OCI-LY7 (cell line): ENCODE results near the gene ACTN1. TPM values are rescaled to one million over a fixed set of nuclear protein-coding genes. Genes with fewer than 3 reads are reported as not detected.

Experiments
- BruUV-seq: library from RNA; stranded (reverse); fragments of 400-500 nt; replicated peaks from 2 replicates; lab custom pipeline; 2021; lab: Mats Ljungman, UMichigan
- CTCF ChIA-PET: fragments of 300-600 bp; sonication (Branson Sonifier 250); formaldehyde crosslinking; loops from one replicate; lab custom pipeline; 2022; ENCODE audit warnings: antibody characterized with exemption; ENCODE audit not compliant: unreplicated experiment; lab: Charles Lee
- POLR2A ChIA-PET: fragments of 300-600 bp; sonication (Branson Sonifier 250); formaldehyde crosslinking; loops from one replicate; lab custom pipeline; 2022; ENCODE audit warnings: antibody characterized with exemption; lab: Charles Lee
- DNase-seq: peaks from one replicate; pipeline ENCODE4 v3.0.0-alpha.2; 2015; ENCODE audit warnings: low spot score
- H2AFZ ChIP-seq: fragments of 200-600 bp; sonication (generic), shearing (Covaris generic); 2 replicates; pipeline ENCODE4 v1.6.1; 2014; ENCODE audit warnings: mild to moderate bottlenecking, antibody characterized with exemption, low read length, moderate library complexity
- H3K27ac ChIP-seq: fragments of 200-600 bp; sonication (generic); 2 replicates; pipeline ENCODE4 v1.5.1; 2014; ENCODE audit warnings: mixed run types, low read depth, mild to moderate bottlenecking, moderate library complexity, low read length, inconsistent platforms; ENCODE audit not compliant: poor library complexity, severe bottlenecking
- H3K36me3 ChIP-seq: fragments of 200-600 bp; sonication (generic); 2 replicates; pipeline ENCODE4 v1.6.1; 2014; ENCODE audit warnings: mild to moderate bottlenecking, antibody characterized with exemption, low read length, moderate library complexity, mixed read lengths; ENCODE audit not compliant: insufficient read depth
- H3K4me1 ChIP-seq: fragments of 200-600 bp; sonication (generic); 2 replicates; pipeline ENCODE4 v1.5.1; 2014; ENCODE audit warnings: mild to moderate bottlenecking, low read length; ENCODE audit not compliant: insufficient read depth, poor library complexity, severe bottlenecking
- H3K4me2 ChIP-seq: fragments of 200-600 bp; sonication (generic); 2 replicates; pipeline ENCODE4 v1.6.1; 2014; ENCODE audit warnings: mild to moderate bottlenecking, low read length
- H3K4me3 ChIP-seq: fragments of 200-600 bp; sonication (generic); 2 replicates; pipeline ENCODE4 v1.5.1; 2014; ENCODE audit warnings: mild to moderate bottlenecking, low read depth, low read length; ENCODE audit not compliant: poor library complexity, severe bottlenecking
- H3K79me2 ChIP-seq: fragments of 200-600 bp; sonication (generic); 2 replicates; pipeline ENCODE4 v1.6.1; 2016; ENCODE audit warnings: low read depth, mild to moderate bottlenecking, low read length, moderate library complexity, mixed read lengths; ENCODE audit not compliant: insufficient read depth
- H3K9me2 ChIP-seq: fragments of 200-600 bp; sonication (generic); 2 replicates; pipeline ENCODE4 v1.6.1; 2016; ENCODE audit warnings: mild to moderate bottlenecking, low read length, mixed read lengths; ENCODE audit not compliant: insufficient read depth
- H3K9me3 ChIP-seq: fragments of 200-600 bp; sonication (generic); 2 replicates; pipeline ENCODE4 v1.6.1; 2014; ENCODE audit warnings: mild to moderate bottlenecking, mixed run types, low read length, mixed read lengths
- H4K20me1 ChIP-seq: fragments of 200-600 bp; sonication (generic); 2 replicates; pipeline ENCODE4 v1.6.1; 2014; ENCODE audit warnings: mild to moderate bottlenecking, antibody characterized with exemption, low read length, moderate library complexity, mixed read lengths; ENCODE audit not compliant: insufficient read depth
- EZH2phosphoT487 ChIP-seq: fragments of 200-600 bp; sonication (generic); IDR thresholded peaks from 2 replicates; pipeline ENCODE4 v1.6.1; 2018; ENCODE audit warnings: low read depth, borderline replicate concordance, mild to moderate bottlenecking, mixed run types, antibody characterized with exemption, low read length, moderate library complexity, mixed read lengths
- intact Hi-C: fragments of 100-400 bp; cut with micrococcal nuclease; formaldehyde crosslinking; loops from one replicate; pipeline ENCODE4 v1.10.0; 2022; ENCODE audit not compliant: unreplicated experiment
- total RNA-seq, 2 experiments: library from RNA; depleted of rRNA in 1 of 2; stranded (reverse); fragments of >200 nt in 1 of 2; shearing (Covaris generic) in 1 of 2; gene quantifications; 2 replicates each; pipeline ENCODE4 v1.2.3, GENCODE V29; 2014 to 2022
- TF ChIP-seq, protein P1 (sequence below): fragments of 200-600 bp; sonication (generic); conservative IDR thresholded peaks from 2 replicates; pipeline ENCODE4 v1.5.1; 2014; ENCODE audit warnings: mild to moderate bottlenecking, antibody characterized with exemption, low read length, moderate library complexity, mixed read lengths

The ACTN1 gene
- total RNA-seq, 2 experiments from 2014 or later = 0.51 to 1.8 TPM

DNA sequence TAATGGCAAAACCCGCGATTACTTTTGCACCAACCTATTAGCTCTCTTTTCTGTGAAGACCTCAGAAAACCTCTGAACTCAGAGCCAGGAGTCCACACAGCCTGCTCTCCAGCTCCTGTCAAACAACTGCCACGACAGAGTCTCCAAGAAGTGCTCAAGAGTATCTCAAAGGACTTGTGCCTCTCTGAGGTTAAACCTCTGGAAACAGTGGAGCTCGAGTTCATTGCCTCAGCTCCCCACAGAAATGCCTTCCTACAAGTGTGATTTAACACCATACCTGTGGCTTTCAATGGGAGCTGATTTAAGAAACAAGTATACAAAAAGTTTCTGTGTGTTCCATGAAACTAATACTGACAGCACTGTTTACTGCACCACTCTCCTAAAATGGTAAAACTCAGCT, 20.1 kb downstream of the ACTN1 start:
- H3K4me2 ChIP-seq = no peak overlapping the region
- BruUV-seq = no TSS peak
- CTCF ChIA-PET = no interaction called here
- no peaks in the 10 kb centered on the region for H3K79me2 ChIP-seq
- H3K9me3 ChIP-seq = no peaks in the 10 kb centered on the region
- POLR2A ChIA-PET = interaction anchor here (0.7 to 0.9 kb wide), 2 partner anchors 12 to 145 kb away, joined by 3 to 4 read pairs; no protein-coding TSS in a partner anchor
- H2AFZ ChIP-seq = no peak overlapping the region
- no peak overlapping the region for H3K4me3 ChIP-seq
- H3K36me3 ChIP-seq = no peaks in the 10 kb centered on the region
- H3K9me2 ChIP-seq = no peaks in the 10 kb centered on the region
- intact Hi-C loops = no loop called here
- no peak for DNase-seq
- H3K4me1 ChIP-seq = no peaks in the 10 kb centered on the region
- no peak overlapping the region for H3K27ac ChIP-seq
- no peak for TF ChIP-seq EZH2phosphoT487
- TF ChIP-seq, protein P1, sequence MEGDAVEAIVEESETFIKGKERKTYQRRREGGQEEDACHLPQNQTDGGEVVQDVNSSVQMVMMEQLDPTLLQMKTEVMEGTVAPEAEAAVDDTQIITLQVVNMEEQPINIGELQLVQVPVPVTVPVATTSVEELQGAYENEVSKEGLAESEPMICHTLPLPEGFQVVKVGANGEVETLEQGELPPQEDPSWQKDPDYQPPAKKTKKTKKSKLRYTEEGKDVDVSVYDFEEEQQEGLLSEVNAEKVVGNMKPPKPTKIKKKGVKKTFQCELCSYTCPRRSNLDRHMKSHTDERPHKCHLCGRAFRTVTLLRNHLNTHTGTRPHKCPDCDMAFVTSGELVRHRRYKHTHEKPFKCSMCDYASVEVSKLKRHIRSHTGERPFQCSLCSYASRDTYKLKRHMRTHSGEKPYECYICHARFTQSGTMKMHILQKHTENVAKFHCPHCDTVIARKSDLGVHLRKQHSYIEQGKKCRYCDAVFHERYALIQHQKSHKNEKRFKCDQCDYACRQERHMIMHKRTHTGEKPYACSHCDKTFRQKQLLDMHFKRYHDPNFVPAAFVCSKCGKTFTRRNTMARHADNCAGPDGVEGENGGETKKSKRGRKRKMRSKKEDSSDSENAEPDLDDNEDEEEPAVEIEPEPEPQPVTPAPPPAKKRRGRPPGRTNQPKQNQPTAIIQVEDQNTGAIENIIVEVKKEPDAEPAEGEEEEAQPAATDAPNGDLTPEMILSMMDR = no peak
- no peaks in the 10 kb centered on the region for H4K20me1 ChIP-seq

DNA sequence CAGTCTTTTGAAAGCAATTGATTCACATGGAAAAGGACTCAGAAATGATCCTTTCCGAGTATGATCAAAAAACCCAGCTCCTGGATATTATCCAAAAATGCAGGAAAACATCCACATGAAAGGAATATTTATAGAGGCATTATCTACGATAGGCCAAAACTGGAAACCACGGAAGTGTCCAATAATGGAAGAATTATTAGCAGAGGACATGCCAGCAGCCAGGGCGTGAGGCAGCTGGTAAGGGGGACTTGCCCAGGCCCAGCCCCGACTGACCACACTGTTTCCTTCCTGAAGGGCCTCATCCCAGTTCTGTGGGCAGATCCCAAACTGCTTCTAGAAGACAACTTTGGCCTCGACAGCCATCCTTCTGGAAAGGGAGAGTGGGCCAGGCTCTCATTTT, 20.5 kb downstream of the ACTN1 start:
- Histone ChIP-seq H2AFZ (no peak overlapping the region), H3K9me3 (no peaks in the 10 kb centered on the region), H4K20me1 (no peaks in the 10 kb centered on the region), H3K79me2 (no peaks in the 10 kb centered on the region), H3K36me3 (no peaks in the 10 kb centered on the region), H3K4me1 (no peaks in the 10 kb centered on the region), H3K4me2 (no peak overlapping the region), H3K27ac (no peak overlapping the region), H3K4me3 (no peak overlapping the region), H3K9me2 (no peaks in the 10 kb centered on the region)
- POLR2A ChIA-PET = interaction anchor here (0.7 to 0.9 kb wide), 2 partner anchors 11 to 145 kb away, joined by 3 to 4 read pairs; no protein-coding TSS in a partner anchor
- no peak for DNase-seq
- TF ChIP-seq, protein P1 = no peak
- no peak for TF ChIP-seq EZH2phosphoT487
- intact Hi-C loops = no loop called here
- CTCF ChIA-PET = no interaction called here
- no TSS peak for BruUV-seq

DNA sequence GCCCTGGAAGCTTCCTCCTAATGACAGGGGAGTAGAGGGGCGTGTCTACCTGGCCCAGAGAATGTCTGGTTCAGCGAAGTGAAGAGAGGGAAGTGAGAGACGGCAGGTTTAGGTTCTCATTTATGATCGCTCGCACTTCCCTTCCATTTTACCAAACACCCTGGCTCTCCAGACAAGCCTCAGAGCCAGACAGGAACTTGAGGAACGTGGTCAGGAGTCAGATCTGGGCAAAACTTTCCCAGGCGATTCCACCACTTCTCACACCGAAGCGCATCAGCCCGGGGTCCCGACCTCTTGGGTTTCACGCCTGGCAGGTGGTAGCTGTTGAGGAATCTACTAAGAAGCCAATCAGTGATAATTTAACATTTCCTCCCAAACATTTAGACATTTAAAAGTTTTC, 21.3 kb downstream of the ACTN1 start:
- DNase-seq = no peak
- no peaks in the 10 kb centered on the region for H3K36me3 ChIP-seq
- H3K4me2 ChIP-seq = no peak overlapping the region
- no peak overlapping the region for H3K27ac ChIP-seq
- H3K4me3 ChIP-seq = no peak overlapping the region
- ChIA-PET CTCF (no interaction called here), POLR2A (no interaction called here)
- no peaks in the 10 kb centered on the region for H3K9me2 ChIP-seq
- no TSS peak for BruUV-seq
- intact Hi-C loops = no loop called here
- no peaks in the 10 kb centered on the region for H3K4me1 ChIP-seq
- no peaks in the 10 kb centered on the region for H3K9me3 ChIP-seq
- TF ChIP-seq, protein P1 = no peak
- TF ChIP-seq EZH2phosphoT487 = no peak
- H2AFZ ChIP-seq = no peak overlapping the region
- no peaks in the 10 kb centered on the region for H4K20me1 ChIP-seq
- H3K79me2 ChIP-seq = no peaks in the 10 kb centered on the region
